IMR-90 (cell line): ENCODE results near the gene PITPNC1. TPM values are rescaled to one million over a fixed set of nuclear protein-coding genes. Genes with fewer than 3 reads are reported as not detected.

Experiments used
- ATAC-seq: fragments of 200-7000 bp; cut with Tn5 transposase; 2 replicates; pipeline ENCODE4 v1.9.1; 2020; ENCODE audit warnings: low read depth, mild to moderate bottlenecking, moderate library complexity
- BruUV-seq: library from RNA; stranded (reverse); fragments of 400-500 nt; replicated peaks from 2 replicates; lab custom pipeline; 2021; lab: Mats Ljungman, UMichigan
- CTCF ChIA-PET: fragments of 300-600 bp; formaldehyde crosslinking; extraction: SDS; loops from one replicate; lab custom pipeline; 2021; ENCODE audit warnings: antibody characterized with exemption; lab: Yijun Ruan, JAX
- POLR2A ChIA-PET: fragments of 300-600 bp; sonication (Branson Sonifier 250); formaldehyde crosslinking; loops from one replicate; lab custom pipeline; 2022; ENCODE audit warnings: antibody characterized with exemption; ENCODE audit not compliant: unreplicated experiment; lab: Charles Lee
- DNase-seq: peaks from one replicate; pipeline ENCODE4 v3.0.0; 2013
- H2AFZ ChIP-seq: replicated peaks from 2 replicates; pipeline ENCODE3; 2013; ENCODE audit warnings: low read length, mild to moderate bottlenecking; ENCODE audit not compliant: poor library complexity
- H2AK5ac ChIP-seq: 2 replicates; pipeline ENCODE4 v1.6.1; 2013; ENCODE audit warnings: low read depth, low read length, inconsistent platforms
- H2AK9ac ChIP-seq: replicated peaks from 2 replicates; pipeline ENCODE3; 2013; ENCODE audit warnings: mild to moderate bottlenecking, low read depth, low read length, moderate library complexity; ENCODE audit not compliant: poor library complexity
- H2BK120ac ChIP-seq: 2 replicates; pipeline ENCODE4 v1.6.1; 2013; ENCODE audit warnings: low read depth, low read length, inconsistent platforms
- H2BK15ac ChIP-seq: 3 replicates; pipeline ENCODE4 v1.6.1; 2013; ENCODE audit warnings: low read depth, low read length, inconsistent platforms
- H2BK20ac ChIP-seq: 2 replicates; pipeline ENCODE4 v1.6.1; 2013; ENCODE audit warnings: low read depth, mild to moderate bottlenecking, inconsistent platforms, low read length, moderate library complexity
- H2BK5ac ChIP-seq: 2 replicates; pipeline ENCODE4 v1.6.1; 2013; ENCODE audit warnings: mild to moderate bottlenecking, low read depth, low read length, inconsistent platforms; ENCODE audit not compliant: poor library complexity, severe bottlenecking
- H3K14ac ChIP-seq: replicated peaks from 2 replicates; pipeline ENCODE4 v1.6.1; 2013; ENCODE audit warnings: low read depth, low read length, inconsistent platforms
- H3K18ac ChIP-seq: 2 replicates; pipeline ENCODE4 v1.6.1; 2013; ENCODE audit warnings: low read depth, low read length, control low read depth
- H3K23ac ChIP-seq: 2 replicates; pipeline ENCODE4 v1.6.1; 2013; ENCODE audit warnings: low read depth, low read length, inconsistent platforms
- H3K27ac ChIP-seq: 2 replicates; pipeline ENCODE4 v1.5.1; 2013; ENCODE audit warnings: mild to moderate bottlenecking, control low read depth, low read length; ENCODE audit not compliant: insufficient read depth
- H3K27me3 ChIP-seq: 2 replicates; pipeline ENCODE4 v1.6.1; 2013; ENCODE audit warnings: low read length; ENCODE audit not compliant: control insufficient read depth, insufficient read depth
- H3K36me3 ChIP-seq: 2 replicates; pipeline ENCODE4 v1.6.1; 2013; ENCODE audit warnings: low read length, mixed read lengths; ENCODE audit not compliant: control insufficient read depth, insufficient read depth
- H3K4ac ChIP-seq: 2 replicates; pipeline ENCODE4 v1.6.1; 2013; ENCODE audit warnings: low read depth, low read length, inconsistent platforms
- H3K4me1 ChIP-seq: 2 replicates; pipeline ENCODE4 v1.6.1; 2013; ENCODE audit warnings: low read length, mixed read lengths; ENCODE audit not compliant: control insufficient read depth, insufficient read depth
- H3K4me2 ChIP-seq: 2 replicates; pipeline ENCODE4 v1.6.1; 2013; ENCODE audit warnings: low read depth, mild to moderate bottlenecking, control low read depth, low read length, moderate library complexity
- H3K4me3 ChIP-seq: 2 replicates; pipeline ENCODE4 v1.5.1; 2013; ENCODE audit warnings: low read depth, mild to moderate bottlenecking, control low read depth, low read length, moderate library complexity; ENCODE audit not compliant: insufficient read depth
- H3K56ac ChIP-seq: 2 replicates; pipeline ENCODE4 v1.6.1; 2013; ENCODE audit warnings: low read length, inconsistent platforms; ENCODE audit not compliant: insufficient read depth; ENCODE audit errors: extremely low read depth
- H3K79me1 ChIP-seq, 2 experiments: 2 replicates each; pipeline ENCODE4 v1.6.1; 2013; ENCODE audit warnings: low read length in 2 of 2, inconsistent platforms in 1 of 2, low read depth in 1 of 2
- H3K9ac ChIP-seq: 2 replicates; pipeline ENCODE4 v1.6.1; 2013; ENCODE audit warnings: low read depth, low read length, control low read depth
- H3K9me1 ChIP-seq: 2 replicates; pipeline ENCODE4 v1.6.1; 2013; ENCODE audit warnings: low read length, inconsistent platforms; ENCODE audit not compliant: insufficient read depth
- H3K9me3 ChIP-seq: 2 replicates; pipeline ENCODE4 v1.6.1; 2013; ENCODE audit warnings: low read length; ENCODE audit not compliant: control insufficient read depth, insufficient read depth
- H4K20me1 ChIP-seq: 2 replicates; pipeline ENCODE4 v1.6.1; 2013; ENCODE audit warnings: low read length, inconsistent platforms; ENCODE audit not compliant: insufficient read depth
- H4K5ac ChIP-seq: 2 replicates; pipeline ENCODE4 v1.6.1; 2013; ENCODE audit warnings: mild to moderate bottlenecking, low read depth, low read length, control low read depth
- H4K8ac ChIP-seq, 2 experiments: 2 replicates each; pipeline ENCODE4 v1.6.1; 2013; ENCODE audit warnings: low read depth in 2 of 2, low read length in 2 of 2, control low read depth in 1 of 2, inconsistent platforms in 1 of 2
- H4K91ac ChIP-seq: 2 replicates; pipeline ENCODE4 v1.6.1; 2013; ENCODE audit warnings: low read depth, low read length, inconsistent platforms; ENCODE audit not compliant: insufficient read depth
- BHLHE40 ChIP-seq: fragments of 150-350 bp; IDR thresholded peaks from 2 replicates; pipeline ENCODE4 v1.6.1; 2016; ENCODE audit warnings: mild to moderate bottlenecking, low read depth, low read length
- CEBPB ChIP-seq: IDR thresholded peaks from 2 replicates; pipeline ENCODE4 v1.6.1; 2012; ENCODE audit warnings: low read depth, low read length, improper control_type of control experiment
- CTCF ChIP-seq: conservative IDR thresholded peaks from 2 replicates; pipeline ENCODE4 v1.5.1; 2012; ENCODE audit warnings: mild to moderate bottlenecking, low read depth, low read length, improper control_type of control experiment
- ELK1 ChIP-seq: fragments of 150-350 bp; IDR thresholded peaks from 2 replicates; pipeline ENCODE4 v1.6.1; 2016; ENCODE audit warnings: low read depth, mild to moderate bottlenecking, low read length, moderate library complexity, borderline replicate concordance
- FOS ChIP-seq: fragments of 150-350 bp; IDR thresholded peaks from 2 replicates; pipeline ENCODE4 v1.6.1; 2016; ENCODE audit warnings: low read depth, low read length
- MAFK ChIP-seq: IDR thresholded peaks from 2 replicates; pipeline ENCODE4 v1.6.1; 2012; ENCODE audit warnings: low read depth, low read length, improper control_type of control experiment
- MXI1 ChIP-seq: IDR thresholded peaks from 2 replicates; pipeline ENCODE4 v1.6.1; 2012; ENCODE audit warnings: low read depth, mild to moderate bottlenecking, low read length, moderate library complexity, borderline replicate concordance
- NFE2L2 ChIP-seq: fragments of 150-350 bp; IDR thresholded peaks from 2 replicates; pipeline ENCODE4 v1.6.1; 2016; ENCODE audit warnings: low read depth, mild to moderate bottlenecking, low read length
- POLR2A ChIP-seq: IDR thresholded peaks from 2 replicates; pipeline ENCODE4 v1.6.1; 2012; ENCODE audit warnings: mild to moderate bottlenecking, low read depth, low read length
- RCOR1 ChIP-seq: IDR thresholded peaks from 2 replicates; pipeline ENCODE4 v1.6.1; 2012; ENCODE audit warnings: mild to moderate bottlenecking, low read length, improper control_type of control experiment; ENCODE audit not compliant: insufficient replicate concordance
- SMC3 ChIP-seq: fragments of 150-350 bp; IDR thresholded peaks from 2 replicates; pipeline ENCODE4 v1.6.1; 2016; ENCODE audit warnings: low read depth, mild to moderate bottlenecking, antibody characterized with exemption, low read length, moderate library complexity
- WGBS, 2 experiments: methylation state at CpG; one replicate each; pipeline versions ENCODE4 v1.1.5 to v1.1.7; 2013; ENCODE audit warnings: missing lambda C conversion rate in 2 of 2; ENCODE audit not compliant: insufficient read length in 1 of 2; ENCODE audit errors: extremely low coverage in 2 of 2; 5-methylcytosine and 5-hydroxymethylcytosine counted together
- dilution Hi-C: fragments of 300-500 bp; cut with HindIII; formaldehyde crosslinking; loops from one replicate; pipeline ENCODE4 v1.14.3; 2018; ENCODE audit warnings: low sequenced_read_pairs; ENCODE audit not compliant: unreplicated experiment
- in situ Hi-C: fragments of 300-500 bp; cut with MboI; formaldehyde crosslinking; loops from 3 replicates; pipeline ENCODE4 v1.14.3; 2019; ENCODE audit warnings: low sequenced_read_pairs, inconsistent platforms, mixed read lengths
- intact Hi-C: fragments of 100-400 bp; cut with micrococcal nuclease; formaldehyde crosslinking; loops from 2 replicates; pipeline ENCODE4 v1.10.0; 2022
- polyA plus RNA-seq, 3 experiments: library from polyadenylated mRNA; depleted of rRNA; stranded (reverse); fragments of >200 nt; gene quantifications; 2 replicates each; pipeline ENCODE4 v1.2.3, GENCODE V29; 2012; ENCODE audit warnings: low replicate concordance in 1 of 3
- total RNA-seq: library from RNA; depleted of rRNA; stranded (reverse); fragments of >200 nt; gene quantifications from 2 replicates; pipeline ENCODE4 v1.2.3, GENCODE V29; 2012

PITPNC1 gene
- total and polyA plus RNA-seq, 2 of the 4 experiments (the other 2 are of a cell fraction) = 4.1 TPM

- CTCF ChIA-PET = interaction anchor here (0.7 kb wide), 1 partner anchor 48 kb away, joined by 5 read pairs; no protein-coding TSS in a partner anchor
- Histone ChIP-seq H4K5ac (no peak overlapping the region), H3K23ac (no peak overlapping the region; the same call in 1 of the 2 replicates), H3K9me1 (0 out of 2 replicates have a peak, but pooled peaks cover 2% of the 10 kb centered on the region), H3K27ac (no peak overlapping the region), H3K9ac (no peak overlapping the region), H3K18ac (no peak overlapping the region), H2BK15ac (no peak overlapping the region), H4K91ac (no peak overlapping the region), H3K79me1 (peaks cover 0 to 14% of the 10 kb centered on the region in 2 experiments; a peak in 3 of 4 replicates), H3K56ac (no peak overlapping the region), H2BK120ac (no peak overlapping the region), H3K4me1 (peaks cover 4% of the 10 kb centered on the region), H3K36me3 (no peaks in the 10 kb centered on the region), H2BK20ac (no peak overlapping the region), H4K20me1 (no peaks in the 10 kb centered on the region), H2AK9ac (no peak overlapping the region), H4K8ac (no peak overlapping the region), H3K4ac (no peak overlapping the region), H2AFZ (no peak overlapping the region), H3K27me3 (no peaks in the 10 kb centered on the region), H2AK5ac (no peak overlapping the region), H3K4me2 (no peak overlapping the region), H2BK5ac (no peak overlapping the region), H3K9me3 (no peaks in the 10 kb centered on the region), H3K4me3 (no peak overlapping the region), H3K14ac (no peak overlapping the region)
- no TSS peak for BruUV-seq
- DNase-seq (no peak), ATAC-seq (no peak)
- WGBS, 2 experiments = no CpG with 5 or more reads among the region's 9 CpGs
- in situ Hi-C loops (no loop called here), dilution Hi-C loops (no loop called here), intact Hi-C loops (no loop called here)
- POLR2A ChIA-PET = no interaction called here
- TF ChIP-seq FOS (no peak), MXI1 (no peak), CTCF (no peak), MAFK (no peak), POLR2A (no peak), ELK1 (no peak), RCOR1 (no peak), NFE2L2 (no peak), BHLHE40 (no peak), SMC3 (no peak), CEBPB (no peak)
Measured at GRCh38 chr17:67549820-67550219, 172.7 kb downstream of the PITPNC1 start.
